HG02610 (cell line): ENCODE data around the gene RAD51B.

Experiments used
- ATAC-seq: cut with Tn5 transposase; IDR thresholded peaks from one replicate; pipeline ENCODE4 v1.9.1; 2021; ENCODE audit warnings: mild to moderate bottlenecking, moderate library complexity; ENCODE audit not compliant: unreplicated experiment

Gene RAD51B

DNA sequence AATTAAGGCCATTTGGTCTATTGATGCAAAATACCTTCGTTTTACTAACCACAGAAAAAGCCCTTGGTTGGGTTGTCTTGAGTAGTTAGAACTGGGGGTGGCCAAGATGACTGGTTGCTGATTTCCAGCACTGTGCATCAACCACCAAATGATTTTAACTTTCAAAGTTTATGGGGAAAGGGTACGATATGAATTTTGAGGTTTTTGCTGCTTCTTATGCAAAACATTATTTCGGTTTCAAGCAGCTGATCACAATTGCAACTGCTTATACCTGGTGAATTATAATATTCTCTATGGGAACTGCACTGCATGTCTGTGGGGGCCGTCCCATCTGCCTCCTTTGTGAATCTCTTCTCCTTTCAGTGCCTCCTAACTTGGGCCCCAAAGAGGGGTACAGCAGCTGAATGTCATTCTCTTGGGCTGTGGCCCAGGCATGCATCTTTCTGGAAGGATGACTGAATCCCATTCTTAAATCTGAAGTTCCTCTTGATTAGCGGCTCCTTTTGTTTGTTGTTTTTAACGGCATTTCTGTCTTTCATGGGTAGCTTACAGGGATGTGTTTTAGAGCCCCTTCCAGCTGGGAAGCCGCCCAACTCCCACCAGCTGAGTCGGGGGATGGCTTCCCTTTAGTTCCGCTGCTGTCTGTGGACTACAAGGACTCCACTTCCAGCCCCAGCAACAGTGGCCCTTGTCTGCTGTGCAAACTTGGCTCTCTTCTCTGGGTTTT, 493.5 kb downstream of the RAD51B start:
- peak; percentile 90 for ATAC-seq

DNA sequence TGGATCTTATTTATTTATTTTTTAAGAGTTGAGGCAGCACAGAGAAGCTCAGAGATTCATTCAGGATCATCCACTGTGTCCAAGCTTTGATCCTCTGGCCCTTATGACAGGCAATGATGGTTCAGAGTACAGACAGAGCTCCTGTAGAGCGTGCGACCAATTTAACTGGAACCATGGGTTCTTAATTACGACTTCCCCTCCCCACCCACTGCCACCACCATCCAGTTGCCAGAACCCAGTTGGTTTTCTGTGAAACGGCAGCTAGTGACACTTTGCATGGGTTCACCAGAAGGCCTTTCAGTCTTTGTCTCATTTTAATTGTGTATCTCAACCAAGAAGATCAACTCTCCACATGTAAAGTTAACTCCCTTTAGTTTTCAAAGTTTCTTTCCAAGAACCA, 495.1 kb downstream of the RAD51B start:
- ATAC-seq, result no peak

DNA sequence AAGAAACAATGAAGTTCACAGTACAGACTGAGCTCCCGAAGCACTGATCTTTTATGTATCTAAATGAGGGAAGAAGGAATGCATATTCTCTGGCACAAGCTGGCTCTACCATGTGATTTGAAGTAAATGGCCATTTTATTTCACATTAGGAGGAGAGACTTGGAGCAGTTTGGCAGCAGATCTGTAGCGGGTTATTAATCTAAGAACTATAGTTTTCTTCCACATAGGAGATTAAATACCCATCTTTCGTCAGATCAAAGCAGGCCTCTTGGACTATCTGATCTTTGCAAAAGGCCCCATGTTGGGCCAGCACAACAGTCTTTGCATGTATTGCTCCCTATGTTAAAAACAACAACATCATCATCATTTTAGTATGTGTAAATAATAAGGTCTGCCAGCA, 495.5 kb downstream of the RAD51B start:
- no peak for ATAC-seq

DNA sequence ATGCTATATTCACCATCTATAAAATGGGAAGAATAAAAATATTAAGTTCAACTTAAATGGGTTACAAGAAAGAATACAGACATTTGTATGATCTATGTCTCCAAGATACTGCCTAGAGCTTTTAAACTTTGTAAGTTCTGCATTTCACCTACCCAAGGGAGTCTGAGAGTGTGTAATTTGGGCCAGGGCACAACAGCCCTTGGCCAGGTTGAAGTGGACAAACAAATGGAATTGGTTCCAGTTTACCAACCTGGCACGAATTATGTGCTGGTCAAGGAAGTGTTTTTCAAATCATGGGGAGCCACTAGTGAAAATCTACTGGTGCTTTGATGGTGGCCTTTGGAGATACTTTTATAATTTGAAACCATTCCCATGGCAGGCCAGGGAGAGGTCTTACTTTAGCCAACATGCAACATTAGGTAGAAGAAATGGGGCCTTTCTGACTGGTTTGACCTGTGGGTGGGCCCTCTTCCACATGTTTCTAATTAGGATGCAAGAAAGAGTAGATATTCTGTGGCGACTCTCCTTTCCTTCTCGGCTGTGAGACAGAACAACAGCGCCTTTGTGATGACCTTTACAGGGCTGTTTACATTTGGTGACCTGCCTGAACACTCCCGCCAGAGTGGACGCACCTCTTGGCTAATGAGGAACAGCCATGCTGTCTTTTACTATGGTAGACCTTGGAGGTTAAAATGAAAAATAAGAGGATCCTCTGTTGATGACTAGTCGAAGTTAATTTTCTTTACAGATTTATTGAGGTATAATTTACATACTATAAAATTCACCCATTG, 496.7 kb downstream of the RAD51B start:
- ATAC-seq, result no peak

DNA sequence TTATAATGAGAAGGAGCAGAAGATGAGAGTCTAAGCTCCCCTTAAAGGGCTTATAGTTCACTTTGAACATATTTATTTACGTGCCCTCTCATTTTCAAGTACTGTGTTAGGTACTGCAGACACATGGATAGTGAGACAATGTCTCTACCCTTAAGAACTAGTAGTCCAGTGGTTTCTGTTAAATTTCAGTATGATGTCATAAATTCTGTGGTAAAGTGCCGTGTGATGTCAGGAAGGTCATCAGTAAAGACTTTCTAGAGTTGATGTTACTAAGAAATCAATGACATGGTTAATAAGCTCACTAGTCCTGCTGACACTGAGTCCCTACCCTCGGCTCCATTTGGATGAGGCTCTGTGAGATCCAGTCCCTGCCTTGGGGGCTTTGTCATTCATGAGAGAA, 497.7 kb downstream of the RAD51B start:
- ATAC-seq, result no peak

DNA sequence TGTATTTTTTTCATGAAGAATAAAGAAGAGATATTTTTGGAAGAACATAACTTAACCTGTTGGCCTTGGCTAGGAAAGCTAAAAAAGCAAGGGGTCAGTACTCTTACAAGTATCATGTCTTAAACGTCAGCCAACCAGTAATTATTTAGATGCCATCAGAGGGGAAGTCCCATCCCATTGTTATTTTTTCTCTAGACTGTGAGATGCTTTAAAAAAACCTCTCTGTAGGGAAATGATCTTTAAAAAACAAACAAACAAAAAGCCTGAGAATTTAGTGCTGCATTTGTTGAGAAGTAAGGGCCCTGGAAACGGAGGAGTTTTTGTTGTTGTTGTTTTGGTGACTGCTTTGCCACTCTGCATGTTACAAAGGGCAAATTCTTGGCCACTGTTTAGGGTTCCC, 499.2 kb downstream of the RAD51B start:
- ATAC-seq, result no peak

DNA sequence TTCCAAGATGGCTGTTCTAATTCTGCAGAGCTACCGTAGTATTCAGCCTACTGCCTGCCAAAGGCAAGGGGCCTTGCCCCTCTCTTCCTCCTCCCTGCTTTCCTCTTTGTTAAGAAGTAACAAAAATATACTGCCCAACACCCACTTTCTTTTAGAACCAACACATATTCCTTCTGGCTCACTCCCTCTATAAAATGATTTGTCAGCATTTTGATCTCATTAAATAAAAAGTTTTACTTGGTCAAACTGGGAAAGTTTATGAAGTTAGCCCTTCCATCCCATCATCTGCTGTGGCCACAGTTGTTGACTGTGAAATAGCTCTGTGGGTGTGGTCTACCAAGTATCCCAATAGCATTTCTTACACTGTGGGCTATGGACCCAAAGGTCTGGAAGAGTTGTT, 500.9 kb downstream of the RAD51B start:
- no peak for ATAC-seq

DNA sequence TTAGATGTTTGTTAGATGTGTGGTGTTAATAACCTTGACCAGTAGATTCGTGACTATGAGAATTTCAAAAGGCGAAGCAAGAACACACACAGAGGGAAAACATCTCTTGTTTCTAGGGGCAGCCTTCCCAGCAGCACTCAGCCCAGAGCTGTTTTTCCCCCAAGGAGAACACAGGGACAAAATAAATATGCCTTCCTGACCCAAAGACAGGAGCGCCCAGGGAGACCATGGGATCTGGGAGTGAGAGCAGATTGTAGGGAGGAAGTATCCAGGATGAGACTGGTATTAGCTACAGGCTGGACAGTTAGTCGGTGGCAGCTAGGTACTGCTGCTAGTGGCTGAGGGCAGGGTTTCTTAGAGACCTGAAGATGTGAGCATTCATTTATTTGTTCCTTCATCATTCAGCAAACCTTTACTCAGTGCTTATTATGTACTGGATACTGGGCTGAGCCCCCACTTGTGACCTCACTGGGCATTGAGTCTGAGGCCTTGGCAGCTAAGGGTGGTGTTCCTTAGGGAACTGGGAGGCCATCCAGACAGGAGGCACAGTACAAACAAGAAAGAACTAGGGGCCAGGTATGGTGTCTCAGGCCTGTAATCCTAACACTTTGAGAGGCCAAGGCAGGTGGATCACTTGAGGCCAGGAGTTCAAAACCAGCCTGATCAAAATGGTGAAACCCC, 503.5 kb downstream of the RAD51B start:
- ATAC-seq, result no peak

DNA sequence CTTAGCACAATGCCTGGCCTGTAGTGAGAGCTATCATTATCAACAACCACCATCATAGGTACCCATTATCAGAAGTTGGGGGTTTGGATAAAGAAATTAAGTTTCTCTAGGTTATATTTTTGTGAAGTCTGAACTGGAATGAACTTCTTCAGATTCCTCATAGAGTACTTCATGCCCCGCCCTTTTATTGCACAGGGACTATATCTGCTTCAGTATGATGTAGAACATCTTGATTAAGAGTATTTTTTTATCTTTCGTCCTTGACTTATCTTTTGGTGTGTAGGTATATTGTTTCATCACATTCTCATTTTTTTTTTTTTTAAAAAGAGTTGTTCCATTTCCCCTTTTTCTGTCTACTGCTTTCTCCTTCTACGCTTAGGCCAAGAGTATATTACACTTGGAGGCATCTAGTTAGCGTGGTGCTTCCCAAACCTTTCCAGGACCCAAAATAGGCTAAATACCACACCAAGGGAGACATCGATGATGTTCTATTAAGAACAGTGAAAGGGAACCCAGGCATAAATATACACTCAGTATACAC, 505.8 kb downstream of the RAD51B start:
- no peak for ATAC-seq

DNA sequence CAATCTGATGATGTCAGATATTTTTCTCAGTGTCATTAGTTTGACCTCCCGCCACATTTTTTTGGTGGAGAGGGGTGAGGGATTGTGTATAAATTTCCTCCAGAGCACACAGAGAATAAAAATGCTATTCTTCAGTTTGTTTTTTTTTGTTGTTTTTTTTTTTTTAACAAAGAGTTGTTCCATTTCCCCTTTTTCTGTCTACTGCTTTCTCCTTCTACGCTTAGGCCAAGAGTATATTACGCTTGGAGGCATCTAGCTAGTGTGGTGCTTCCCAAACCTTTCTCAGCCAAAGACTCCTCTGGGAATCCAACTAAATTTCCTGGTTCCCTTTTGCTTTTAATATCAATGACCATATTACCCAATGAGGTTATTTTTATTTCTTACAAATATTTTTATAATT, 507.7 kb downstream of the RAD51B start:
- no peak for ATAC-seq

DNA sequence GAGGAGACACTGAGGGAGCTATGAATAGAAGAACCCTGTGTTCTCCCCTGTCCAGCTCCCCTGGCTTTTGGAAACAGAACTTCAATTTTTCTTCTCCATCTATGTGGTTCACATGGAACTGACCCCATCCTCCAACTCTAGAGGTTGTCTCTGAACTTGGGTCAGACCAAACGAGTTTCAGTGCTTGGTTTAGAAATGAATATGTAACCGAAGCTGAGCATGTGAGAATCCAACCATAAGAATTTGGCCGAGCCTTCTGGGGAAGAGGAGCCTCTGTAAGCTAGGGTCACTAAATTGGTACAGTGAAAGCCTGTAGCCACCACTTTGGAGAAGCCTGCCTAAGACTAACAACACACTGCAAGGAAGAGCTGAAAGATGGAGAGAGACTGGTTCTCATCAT, 508.9 kb downstream of the RAD51B start:
- ATAC-seq, result peak; percentile 75

DNA sequence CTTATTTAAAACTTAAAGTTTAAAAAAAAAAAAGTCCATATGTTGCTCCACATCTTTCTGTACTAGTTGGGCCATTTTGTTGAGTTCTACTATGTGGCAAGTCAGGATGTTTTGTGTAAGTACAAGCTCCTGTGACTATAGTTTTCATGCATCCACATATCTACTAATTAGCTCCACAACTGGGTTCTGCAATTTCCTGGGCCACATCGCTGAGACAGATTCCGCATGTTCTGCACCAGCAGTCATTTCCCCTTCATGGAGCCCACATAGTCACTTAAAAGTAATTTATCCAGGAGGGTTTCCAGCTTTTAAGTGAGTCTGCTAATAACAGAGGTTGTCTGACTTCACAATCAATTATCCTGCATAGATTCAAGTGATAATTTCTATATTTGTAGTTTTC, 511.8 kb downstream of the RAD51B start:
- ATAC-seq, result no peak

DNA sequence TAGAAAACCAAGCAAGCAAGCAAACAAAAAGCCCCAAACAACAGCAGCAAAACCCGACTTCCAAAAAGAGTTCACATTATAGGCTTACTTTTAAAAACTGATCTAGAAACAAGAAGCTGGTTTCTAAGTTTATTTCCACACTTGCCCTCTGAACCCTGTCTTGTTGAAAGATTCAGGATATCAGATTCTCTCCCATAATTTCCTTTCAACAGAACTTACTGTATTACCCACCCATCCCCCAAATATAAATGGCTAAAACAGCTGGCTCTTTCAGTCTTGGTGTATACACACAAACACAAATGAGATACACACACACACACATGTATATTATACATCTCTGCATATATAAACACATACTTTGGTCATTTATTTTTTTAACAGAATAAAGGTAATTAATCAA, 512.4 kb downstream of the RAD51B start:
- ATAC-seq, result no peak

DNA sequence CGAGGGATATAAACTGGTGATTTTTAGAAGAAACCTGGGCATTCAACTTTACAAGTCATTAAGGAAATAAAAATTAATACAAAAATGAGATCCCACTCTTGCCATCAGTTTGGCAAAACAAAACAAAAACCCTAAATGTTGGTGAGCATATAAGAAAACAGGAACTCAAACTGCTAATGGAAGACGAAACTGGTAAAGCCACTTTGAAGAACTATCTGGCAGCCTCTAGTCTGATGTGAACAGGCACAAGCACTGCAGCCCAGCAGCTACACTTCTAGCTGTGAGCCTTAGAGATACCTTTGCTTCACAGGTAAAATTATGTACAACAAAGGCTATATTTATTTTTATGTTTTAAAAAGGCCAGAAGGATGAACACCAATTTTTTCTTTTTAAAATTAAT, 513.7 kb downstream of the RAD51B start:
- ATAC-seq, result no peak

DNA sequence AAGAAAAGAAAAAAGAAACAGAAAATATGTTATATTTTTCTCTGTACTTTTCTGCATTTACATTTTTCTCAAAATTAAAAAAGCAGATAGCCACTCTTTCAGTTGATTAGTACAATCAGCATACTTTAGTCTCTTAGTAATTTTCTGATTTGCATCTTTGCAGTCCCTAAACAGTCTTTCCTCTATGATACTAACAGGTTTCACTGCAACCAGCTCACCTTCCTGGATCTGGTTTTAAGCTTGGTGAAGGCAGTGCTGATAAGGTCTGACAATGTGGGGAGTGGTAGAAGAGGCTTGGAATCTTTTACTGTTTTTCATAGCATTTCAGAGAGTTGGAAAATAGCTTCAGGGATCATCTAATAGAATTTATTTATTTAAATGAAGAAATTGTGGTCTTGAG, 515.7 kb downstream of the RAD51B start:
- no peak for ATAC-seq

DNA sequence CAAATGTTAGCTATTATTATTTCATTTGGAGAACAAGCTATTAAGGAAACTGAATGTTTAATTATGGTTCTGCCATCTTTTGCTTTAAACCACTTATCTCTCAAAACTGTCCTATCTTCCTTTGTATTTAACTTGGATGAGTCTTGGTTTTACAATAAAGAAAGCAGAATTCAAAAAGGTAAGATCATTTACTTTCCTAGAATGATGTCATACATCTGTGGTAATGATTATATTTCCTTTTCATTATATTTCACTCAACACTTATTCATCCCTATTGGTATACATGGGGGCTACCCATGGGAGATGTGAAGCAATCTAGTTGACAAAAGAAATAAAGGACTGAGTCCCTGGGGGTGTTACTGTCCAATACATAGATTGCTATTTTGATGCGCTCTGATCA, 516.6 kb downstream of the RAD51B start:
- no peak for ATAC-seq

DNA sequence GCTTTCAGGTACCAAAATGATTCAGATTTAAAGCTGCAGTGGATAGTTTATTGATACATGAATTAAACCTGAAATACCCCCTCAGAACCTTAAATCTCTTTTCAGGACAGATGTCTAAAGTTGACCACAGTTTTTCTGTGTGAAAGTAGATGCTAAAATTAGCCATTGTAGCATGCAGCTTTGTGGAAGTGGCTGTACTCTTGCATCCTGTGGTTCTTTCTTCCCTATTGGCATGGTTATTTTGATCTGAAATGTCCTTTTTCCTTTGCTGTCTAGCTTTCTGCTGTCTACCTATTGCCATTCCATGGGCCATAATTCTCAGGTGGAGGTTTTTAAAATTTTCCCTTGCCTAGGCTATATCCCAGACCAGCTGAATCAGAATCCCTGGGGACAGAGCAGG, 517.7 kb downstream of the RAD51B start:
- ATAC-seq, result no peak

DNA sequence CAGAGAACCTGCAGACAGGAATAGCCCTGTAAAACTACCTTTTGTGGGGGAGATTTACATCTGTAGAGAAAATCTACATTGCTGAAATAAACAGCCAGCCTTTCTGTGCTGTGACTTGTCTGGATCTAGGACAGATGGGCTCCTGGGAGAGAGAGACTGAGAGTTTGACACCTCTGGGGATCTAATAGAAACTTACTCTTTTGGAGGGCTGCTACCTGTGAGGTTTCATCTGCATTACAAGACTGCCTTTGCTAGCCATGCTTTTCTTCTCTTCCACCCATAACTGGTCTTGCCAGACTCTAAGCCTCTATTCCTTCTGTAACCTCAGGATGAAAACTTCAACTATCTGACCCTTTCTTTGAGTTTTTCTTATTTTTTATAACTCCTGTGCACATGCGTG, 520.7 kb downstream of the RAD51B start:
- no peak for ATAC-seq

DNA sequence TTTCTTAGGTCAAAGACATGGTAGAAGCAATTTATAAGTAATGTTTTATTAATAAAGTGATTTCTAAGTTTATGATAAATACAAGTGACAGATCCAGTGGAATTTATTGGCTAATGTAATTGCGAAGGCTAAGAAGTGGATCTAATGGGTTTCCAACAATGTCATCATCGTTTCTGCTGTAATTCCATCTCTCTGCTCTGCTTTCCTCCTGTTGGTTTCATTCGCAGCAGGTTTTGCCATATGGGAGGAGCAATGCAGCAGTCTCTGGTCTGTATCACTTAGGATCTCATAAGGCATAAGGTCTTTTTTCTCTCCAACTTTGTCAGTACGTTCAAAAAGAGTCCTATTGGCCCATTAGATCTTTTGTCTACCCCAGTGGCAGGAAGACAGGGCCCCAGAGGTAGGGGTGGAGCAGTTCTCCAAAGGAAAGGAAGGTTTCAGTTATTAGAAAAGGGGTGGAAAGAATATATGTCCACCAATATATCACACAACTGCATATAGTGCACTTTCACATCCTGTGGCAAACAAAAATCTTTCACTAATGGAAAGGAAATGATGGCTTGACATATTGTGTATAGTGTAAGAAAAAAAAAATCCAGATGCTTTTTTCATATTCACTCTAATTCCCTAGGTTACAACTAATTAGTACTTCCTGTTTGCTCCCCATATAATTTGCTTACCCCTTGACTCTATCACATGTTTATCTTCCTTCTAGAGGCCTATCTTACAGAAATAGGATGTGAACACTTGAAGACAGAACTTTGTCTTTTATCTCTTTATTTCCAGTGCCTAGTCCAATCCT, 522.0 kb downstream of the RAD51B start:
- peak; percentile 51 for ATAC-seq

DNA sequence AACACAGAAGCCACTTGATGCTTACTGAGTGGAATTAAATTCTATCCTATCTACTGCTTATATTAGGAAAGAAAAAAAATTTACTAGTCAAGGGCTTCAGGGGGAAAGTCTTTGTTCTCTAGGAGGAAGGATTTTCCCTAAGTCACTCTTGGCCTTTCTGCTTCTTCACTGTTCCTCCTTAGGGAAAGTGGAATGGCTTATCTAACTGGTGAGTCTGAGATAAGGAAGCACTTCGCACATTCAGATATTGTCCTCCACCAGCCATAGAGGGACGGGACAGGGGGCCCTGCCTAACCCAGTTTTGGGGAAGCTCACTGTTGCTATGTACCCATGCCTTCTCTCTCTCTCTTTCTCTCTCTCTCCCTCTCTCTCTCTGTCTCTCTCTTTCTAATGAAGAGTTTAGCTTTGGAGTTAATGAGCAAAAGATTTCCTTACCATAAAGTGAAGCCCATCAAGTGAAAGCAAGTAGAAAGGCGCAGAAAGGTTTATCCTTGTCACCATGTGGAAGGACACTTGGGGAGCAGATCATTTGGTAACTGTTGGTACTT, 522.7 kb downstream of the RAD51B start:
- no peak for ATAC-seq
